H1 (cell line): ENCODE measurements around the gene GREB1. TPM values are rescaled to one million over a fixed set of nuclear protein-coding genes. Genes with fewer than 3 reads are reported as not detected.

Experiments used
- BACH1 ChIP-seq: IDR thresholded peaks from 2 replicates; pipeline ENCODE4 v1.6.1; 2012; ENCODE audit warnings: low read length, improper control_type of control experiment
- CBX8 ChIP-seq: fragments of 300-800, 300-1000 bp; sonication (generic); IDR thresholded peaks from 2 replicates; pipeline ENCODE4 v1.7.1; 2016; ENCODE audit warnings: low read depth, low read length, borderline replicate concordance
- GABPA ChIP-seq: IDR thresholded peaks from 2 replicates; pipeline ENCODE4 v1.6.1; 2011; ENCODE audit warnings: mild to moderate bottlenecking, low read length, moderate library complexity, borderline replicate concordance; ENCODE audit not compliant: insufficient read depth
- POLR2AphosphoS5 ChIP-seq: IDR thresholded peaks from 2 replicates; pipeline ENCODE4 v1.6.1; 2011; ENCODE audit warnings: low read depth, low read length
- RNF2 ChIP-seq: fragments of 200-900, 300-1000 bp; sonication (generic); IDR thresholded peaks from 2 replicates; pipeline ENCODE4 v1.7.1; 2016; ENCODE audit warnings: borderline replicate concordance, low read depth, mild to moderate bottlenecking, antibody characterized with exemption, low read length; ENCODE audit not compliant: poor library complexity, severe bottlenecking; ENCODE audit errors: missing control alignments
- SIRT6 ChIP-seq: IDR thresholded peaks from one replicate; pipeline ENCODE4 v1.7.1; 2012; ENCODE audit warnings: low read length, inconsistent platforms
- SUZ12 ChIP-seq: fragments of 200-600 bp; sonication (generic); IDR thresholded peaks from 2 replicates; pipeline ENCODE4 v1.6.1; 2012; ENCODE audit warnings: mild to moderate bottlenecking, inconsistent platforms, low read length, moderate library complexity, mixed read lengths
- polyA plus RNA-seq, 7 experiments: library from polyadenylated mRNA; depleted of rRNA in 3 of 7; stranded (reverse) in 5 of 7; unstranded in 2 of 7; fragments of >200 nt in 5 of 7; fragments of 200-250 nt in 2 of 7; gene quantifications; 1 replicate in 5 of 7; 2 replicates in 1 of 7; 4 replicates in 1 of 7; pipeline versions ENCODE4 v1.2.1 to v1.2.3, GENCODE V29; 2011 to 2013; ENCODE audit warnings: missing spikeins in 2 of 7, mixed read lengths in 2 of 7
- total RNA-seq: library from RNA; stranded (reverse); fragmentation: NEBNext Ultra II Directional; extraction: Animal tissue kit (Norgen Biotek cat#: 25700); gene quantifications from 2 replicates; pipeline ENCODE4 v1.2.1, GENCODE V29; 2021
- TF ChIP-seq, protein P1 (sequence below): fragments of 300-600 bp; sonication (generic); IDR thresholded peaks from 2 replicates; pipeline ENCODE4 v1.7.1; 2012; ENCODE audit warnings: low read length, moderate library complexity, mild to moderate bottlenecking, inconsistent platforms; ENCODE audit not compliant: insufficient replicate concordance
- TF ChIP-seq, protein P2 (sequence below): IDR thresholded peaks from 2 replicates; pipeline ENCODE4 v1.6.1; 2011; ENCODE audit warnings: low read depth, mild to moderate bottlenecking, low read length; ENCODE audit not compliant: insufficient read depth

Gene GREB1
- total and polyA plus RNA-seq, 2 of the 8 experiments (the other 6 are each of a cell fraction or from before 2014, with no cell fraction given): 7.9 to 43.4 TPM

DNA sequence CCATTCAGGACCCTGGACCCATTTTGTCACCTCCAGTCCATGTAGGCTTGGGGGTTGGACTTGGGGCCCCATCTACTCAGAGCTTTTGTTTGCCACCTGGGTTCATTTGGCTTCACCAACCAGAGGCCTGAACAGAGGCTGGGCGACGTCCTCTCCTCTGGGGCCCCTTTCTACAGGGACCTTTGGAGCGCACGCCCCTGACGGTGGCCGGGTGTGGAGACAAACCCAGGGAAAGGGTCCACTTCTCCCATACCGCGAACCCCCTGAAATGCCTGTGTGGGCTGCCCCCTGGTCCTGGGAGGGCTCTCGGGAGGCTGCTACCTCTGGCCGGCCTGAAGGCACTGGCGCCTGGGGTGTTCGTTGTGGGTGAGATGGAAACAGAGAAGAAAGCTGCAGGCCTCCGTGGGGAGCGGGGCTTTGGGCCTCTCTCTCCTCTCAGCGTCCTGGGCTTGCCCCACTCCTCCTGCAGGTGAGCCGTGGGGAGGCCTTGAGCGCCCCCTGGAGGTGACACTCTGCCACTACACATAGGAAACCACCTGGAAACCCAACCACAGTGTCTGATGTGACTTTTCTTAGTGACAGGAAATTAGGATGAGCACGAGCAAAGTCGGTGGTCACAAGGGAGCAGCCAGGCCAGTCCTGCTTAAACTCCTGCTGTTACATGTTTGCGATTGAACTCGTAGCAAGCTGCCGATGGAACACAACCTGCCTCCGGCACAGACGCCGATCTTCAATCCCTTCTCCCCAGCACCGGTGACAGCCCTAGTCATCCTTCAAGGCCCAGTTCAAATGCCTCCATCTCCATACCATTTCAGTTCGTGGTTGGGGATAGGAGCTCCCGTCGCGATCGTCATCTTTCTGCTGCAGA, 148.1 kb downstream of the GREB1 start (continued):
- TF ChIP-seq, protein P1, sequence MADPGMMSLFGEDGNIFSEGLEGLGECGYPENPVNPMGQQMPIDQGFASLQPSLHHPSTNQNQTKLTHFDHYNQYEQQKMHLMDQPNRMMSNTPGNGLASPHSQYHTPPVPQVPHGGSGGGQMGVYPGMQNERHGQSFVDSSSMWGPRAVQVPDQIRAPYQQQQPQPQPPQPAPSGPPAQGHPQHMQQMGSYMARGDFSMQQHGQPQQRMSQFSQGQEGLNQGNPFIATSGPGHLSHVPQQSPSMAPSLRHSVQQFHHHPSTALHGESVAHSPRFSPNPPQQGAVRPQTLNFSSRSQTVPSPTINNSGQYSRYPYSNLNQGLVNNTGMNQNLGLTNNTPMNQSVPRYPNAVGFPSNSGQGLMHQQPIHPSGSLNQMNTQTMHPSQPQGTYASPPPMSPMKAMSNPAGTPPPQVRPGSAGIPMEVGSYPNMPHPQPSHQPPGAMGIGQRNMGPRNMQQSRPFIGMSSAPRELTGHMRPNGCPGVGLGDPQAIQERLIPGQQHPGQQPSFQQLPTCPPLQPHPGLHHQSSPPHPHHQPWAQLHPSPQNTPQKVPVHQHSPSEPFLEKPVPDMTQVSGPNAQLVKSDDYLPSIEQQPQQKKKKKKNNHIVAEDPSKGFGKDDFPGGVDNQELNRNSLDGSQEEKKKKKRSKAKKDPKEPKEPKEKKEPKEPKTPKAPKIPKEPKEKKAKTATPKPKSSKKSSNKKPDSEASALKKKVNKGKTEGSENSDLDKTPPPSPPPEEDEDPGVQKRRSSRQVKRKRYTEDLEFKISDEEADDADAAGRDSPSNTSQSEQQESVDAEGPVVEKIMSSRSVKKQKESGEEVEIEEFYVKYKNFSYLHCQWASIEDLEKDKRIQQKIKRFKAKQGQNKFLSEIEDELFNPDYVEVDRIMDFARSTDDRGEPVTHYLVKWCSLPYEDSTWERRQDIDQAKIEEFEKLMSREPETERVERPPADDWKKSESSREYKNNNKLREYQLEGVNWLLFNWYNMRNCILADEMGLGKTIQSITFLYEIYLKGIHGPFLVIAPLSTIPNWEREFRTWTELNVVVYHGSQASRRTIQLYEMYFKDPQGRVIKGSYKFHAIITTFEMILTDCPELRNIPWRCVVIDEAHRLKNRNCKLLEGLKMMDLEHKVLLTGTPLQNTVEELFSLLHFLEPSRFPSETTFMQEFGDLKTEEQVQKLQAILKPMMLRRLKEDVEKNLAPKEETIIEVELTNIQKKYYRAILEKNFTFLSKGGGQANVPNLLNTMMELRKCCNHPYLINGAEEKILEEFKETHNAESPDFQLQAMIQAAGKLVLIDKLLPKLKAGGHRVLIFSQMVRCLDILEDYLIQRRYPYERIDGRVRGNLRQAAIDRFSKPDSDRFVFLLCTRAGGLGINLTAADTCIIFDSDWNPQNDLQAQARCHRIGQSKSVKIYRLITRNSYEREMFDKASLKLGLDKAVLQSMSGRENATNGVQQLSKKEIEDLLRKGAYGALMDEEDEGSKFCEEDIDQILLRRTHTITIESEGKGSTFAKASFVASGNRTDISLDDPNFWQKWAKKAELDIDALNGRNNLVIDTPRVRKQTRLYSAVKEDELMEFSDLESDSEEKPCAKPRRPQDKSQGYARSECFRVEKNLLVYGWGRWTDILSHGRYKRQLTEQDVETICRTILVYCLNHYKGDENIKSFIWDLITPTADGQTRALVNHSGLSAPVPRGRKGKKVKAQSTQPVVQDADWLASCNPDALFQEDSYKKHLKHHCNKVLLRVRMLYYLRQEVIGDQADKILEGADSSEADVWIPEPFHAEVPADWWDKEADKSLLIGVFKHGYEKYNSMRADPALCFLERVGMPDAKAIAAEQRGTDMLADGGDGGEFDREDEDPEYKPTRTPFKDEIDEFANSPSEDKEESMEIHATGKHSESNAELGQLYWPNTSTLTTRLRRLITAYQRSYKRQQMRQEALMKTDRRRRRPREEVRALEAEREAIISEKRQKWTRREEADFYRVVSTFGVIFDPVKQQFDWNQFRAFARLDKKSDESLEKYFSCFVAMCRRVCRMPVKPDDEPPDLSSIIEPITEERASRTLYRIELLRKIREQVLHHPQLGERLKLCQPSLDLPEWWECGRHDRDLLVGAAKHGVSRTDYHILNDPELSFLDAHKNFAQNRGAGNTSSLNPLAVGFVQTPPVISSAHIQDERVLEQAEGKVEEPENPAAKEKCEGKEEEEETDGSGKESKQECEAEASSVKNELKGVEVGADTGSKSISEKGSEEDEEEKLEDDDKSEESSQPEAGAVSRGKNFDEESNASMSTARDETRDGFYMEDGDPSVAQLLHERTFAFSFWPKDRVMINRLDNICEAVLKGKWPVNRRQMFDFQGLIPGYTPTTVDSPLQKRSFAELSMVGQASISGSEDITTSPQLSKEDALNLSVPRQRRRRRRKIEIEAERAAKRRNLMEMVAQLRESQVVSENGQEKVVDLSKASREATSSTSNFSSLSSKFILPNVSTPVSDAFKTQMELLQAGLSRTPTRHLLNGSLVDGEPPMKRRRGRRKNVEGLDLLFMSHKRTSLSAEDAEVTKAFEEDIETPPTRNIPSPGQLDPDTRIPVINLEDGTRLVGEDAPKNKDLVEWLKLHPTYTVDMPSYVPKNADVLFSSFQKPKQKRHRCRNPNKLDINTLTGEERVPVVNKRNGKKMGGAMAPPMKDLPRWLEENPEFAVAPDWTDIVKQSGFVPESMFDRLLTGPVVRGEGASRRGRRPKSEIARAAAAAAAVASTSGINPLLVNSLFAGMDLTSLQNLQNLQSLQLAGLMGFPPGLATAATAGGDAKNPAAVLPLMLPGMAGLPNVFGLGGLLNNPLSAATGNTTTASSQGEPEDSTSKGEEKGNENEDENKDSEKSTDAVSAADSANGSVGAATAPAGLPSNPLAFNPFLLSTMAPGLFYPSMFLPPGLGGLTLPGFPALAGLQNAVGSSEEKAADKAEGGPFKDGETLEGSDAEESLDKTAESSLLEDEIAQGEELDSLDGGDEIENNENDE: no peak
- TF ChIP-seq CBX8 (no peak), SIRT6 (no peak), GABPA (peak; percentile 43; the same call in 1 of the 2 replicates), RNF2 (no peak), POLR2AphosphoS5 (no peak), BACH1 (peak; percentile 72), SUZ12 (no peak)
- TF ChIP-seq, protein P2, sequence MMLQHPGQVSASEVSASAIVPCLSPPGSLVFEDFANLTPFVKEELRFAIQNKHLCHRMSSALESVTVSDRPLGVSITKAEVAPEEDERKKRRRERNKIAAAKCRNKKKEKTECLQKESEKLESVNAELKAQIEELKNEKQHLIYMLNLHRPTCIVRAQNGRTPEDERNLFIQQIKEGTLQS: no peak
